H1 (cell line): ENCODE results near the gene C11orf71. TPM values are rescaled to one million over a fixed set of nuclear protein-coding genes. Genes with fewer than 3 reads are reported as not detected.

Experiments
- CTCF ChIA-PET: fragments of 300-600 bp; sonication (Branson Sonifier 250); formaldehyde crosslinking; loops from one replicate; lab custom pipeline; 2021; ENCODE audit not compliant: partially characterized antibody; lab: Charles Lee
- POLR2A ChIA-PET: fragments of 300-600 bp; sonication (Branson Sonifier 250); formaldehyde crosslinking; loops from one replicate; lab custom pipeline; 2021; ENCODE audit warnings: inconsistent platforms; ENCODE audit not compliant: partially characterized antibody; lab: Charles Lee
- DNase-seq, 2 experiments: peaks; one replicate each; pipeline versions ENCODE4 v3.0.0 to v3.0.0-alpha.2; 2010 to 2022; ENCODE audit warnings: low spot score in 2 of 2, low read depth in 1 of 2, mixed read lengths in 1 of 2
- FAIRE-seq: peaks from 2 replicates; lab custom pipeline; 2011; peaks lifted over from hg19 to GRCh38; lab: Jason Lieb, UNC
- H2AFZ ChIP-seq: 2 replicates; pipeline ENCODE4 v1.8.1; 2012; ENCODE audit warnings: low read length, inconsistent platforms
- H2AK5ac ChIP-seq: 2 replicates; pipeline ENCODE4 v1.6.1; 2013; ENCODE audit warnings: low read depth, low read length
- H2BK120ac ChIP-seq: replicated peaks from 2 replicates; pipeline ENCODE3; 2013; ENCODE audit warnings: low read depth, low read length, inconsistent platforms
- H2BK12ac ChIP-seq: 2 replicates; pipeline ENCODE4 v1.6.1; 2013; ENCODE audit warnings: low read depth, low read length
- H2BK15ac ChIP-seq: 2 replicates; pipeline ENCODE4 v1.6.1; 2013; ENCODE audit warnings: low read length
- H2BK20ac ChIP-seq: 2 replicates; pipeline ENCODE4 v1.6.1; 2013; ENCODE audit warnings: low read length
- H2BK5ac ChIP-seq: 2 replicates; pipeline ENCODE4 v1.6.1; 2013; ENCODE audit warnings: low read depth, low read length
- H3K14ac ChIP-seq: 2 replicates; pipeline ENCODE4 v1.6.1; 2013; ENCODE audit warnings: inconsistent platforms; ENCODE audit not compliant: insufficient read length
- H3K18ac ChIP-seq: 2 replicates; pipeline ENCODE4 v1.6.1; 2013; ENCODE audit warnings: low read length; ENCODE audit errors: extremely low read depth
- H3K23ac ChIP-seq: 2 replicates; pipeline ENCODE4 v1.6.1; 2013; ENCODE audit warnings: inconsistent platforms; ENCODE audit not compliant: insufficient read length
- H3K23me2 ChIP-seq: 2 replicates; pipeline ENCODE4 v1.6.1; 2013; ENCODE audit warnings: low read depth, low read length
- H3K27ac ChIP-seq: 2 replicates; pipeline ENCODE4 v1.6.1; 2011; ENCODE audit warnings: low read depth, low read length, inconsistent platforms
- H3K27me3 ChIP-seq, 4 experiments: replicated peaks in 1 of 4; 1 replicate in 1 of 4; 2 replicates in 3 of 4; pipeline versions ENCODE4 v1.6.1 to v1.8.1; 2011 to 2013; ENCODE audit warnings: low read length in 3 of 4, mild to moderate bottlenecking in 3 of 4, inconsistent platforms in 2 of 4, mixed read lengths in 2 of 4, moderate library complexity in 1 of 4; ENCODE audit not compliant: control insufficient read depth in 3 of 4, insufficient read depth in 3 of 4; ENCODE audit errors: extremely low read depth in 1 of 4
- H3K36me3 ChIP-seq, 4 experiments: 2 replicates each; pipeline versions ENCODE4 v1.6.1 to v1.8.1; 2011 to 2013; ENCODE audit warnings: mild to moderate bottlenecking in 4 of 4, low read length in 3 of 4, moderate library complexity in 2 of 4, control low read depth in 1 of 4, inconsistent platforms in 1 of 4; ENCODE audit not compliant: insufficient read depth in 4 of 4, control insufficient read depth in 2 of 4
- H3K4ac ChIP-seq: replicated peaks from 2 replicates; pipeline ENCODE3; 2013; ENCODE audit warnings: low read length, low read depth, mixed read lengths, inconsistent platforms; ENCODE audit not compliant: insufficient read length
- H3K4me1 ChIP-seq, 4 experiments: replicated peaks in 1 of 4; 1 replicate in 1 of 4; 2 replicates in 3 of 4; pipeline versions ENCODE4 v1.6.1 to v1.8.1; 2011 to 2013; ENCODE audit warnings: low read length in 3 of 4, inconsistent platforms in 2 of 4, mixed read lengths in 1 of 4; ENCODE audit not compliant: insufficient read depth in 4 of 4, control insufficient read depth in 3 of 4
- H3K4me2 ChIP-seq, 2 experiments: 2 replicates each; pipeline versions ENCODE4 v1.6.1 to v1.8.1; 2011 to 2013; ENCODE audit warnings: low read depth in 2 of 2, low read length in 2 of 2, control low read depth in 1 of 2, inconsistent platforms in 1 of 2, mild to moderate bottlenecking in 1 of 2; ENCODE audit not compliant: insufficient read depth in 1 of 2
- H3K4me3 ChIP-seq, 4 experiments: fragments of 200-600, 300-600 bp in 1 of 4; sonication (generic), shearing (Covaris generic), sonication (Bioruptor Twin) in 1 of 4; 2 replicates each; pipeline versions ENCODE4 v1.5.1 to v1.8.1; 2011 to 2016; ENCODE audit warnings: low read length in 4 of 4, low read depth in 3 of 4, control low read depth in 2 of 4, inconsistent platforms in 2 of 4, mild to moderate bottlenecking in 2 of 4, mixed read lengths in 1 of 4, moderate library complexity in 1 of 4; ENCODE audit not compliant: insufficient read depth in 2 of 4; ENCODE audit errors: extremely low read depth in 1 of 4
- H3K56ac ChIP-seq: replicated peaks from 2 replicates; pipeline ENCODE3; 2013; ENCODE audit warnings: low read depth, mild to moderate bottlenecking, mixed read lengths, low read length, inconsistent platforms; ENCODE audit not compliant: insufficient read length
- H3K79me1 ChIP-seq: 2 replicates; pipeline ENCODE4 v1.6.1; 2013; ENCODE audit warnings: low read depth, low read length, control low read depth
- H3K79me2 ChIP-seq, 2 experiments: 2 replicates each; pipeline versions ENCODE4 v1.6.1 to v1.8.1; 2012 to 2013; ENCODE audit warnings: low read length in 2 of 2, mild to moderate bottlenecking in 2 of 2, inconsistent platforms in 1 of 2; ENCODE audit not compliant: insufficient read depth in 2 of 2, control insufficient read depth in 1 of 2
- H3K9ac ChIP-seq, 4 experiments: replicated peaks in 1 of 4; 1 replicate in 1 of 4; 2 replicates in 3 of 4; pipeline versions ENCODE4 v1.6.1 to v1.8.1; 2011 to 2013; ENCODE audit warnings: low read depth in 3 of 4, low read length in 3 of 4, control low read depth in 2 of 4, mild to moderate bottlenecking in 2 of 4, moderate library complexity in 2 of 4, inconsistent platforms in 1 of 4; ENCODE audit errors: extremely low read depth in 1 of 4
- H3K9me3 ChIP-seq, 2 experiments: 2 replicates each; pipeline versions ENCODE4 v1.6.1 to v1.8.1; 2012 to 2013; ENCODE audit warnings: mild to moderate bottlenecking in 2 of 2, moderate library complexity in 2 of 2, control low read depth in 1 of 2, inconsistent platforms in 1 of 2, low read depth in 1 of 2, low read length in 1 of 2, mixed read lengths in 1 of 2; ENCODE audit not compliant: insufficient read depth in 2 of 2
- H4K20me1 ChIP-seq, 2 experiments: replicated peaks in 1 of 2; 2 replicates each; pipeline versions ENCODE3 to v1.8.1; 2011 to 2013; ENCODE audit warnings: inconsistent platforms in 2 of 2, low read length in 2 of 2, mild to moderate bottlenecking in 1 of 2; ENCODE audit not compliant: insufficient read depth in 2 of 2, control insufficient read depth in 1 of 2
- H4K5ac ChIP-seq: 2 replicates; pipeline ENCODE4 v1.6.1; 2013; ENCODE audit warnings: low read length, low read depth, mixed read lengths, inconsistent platforms; ENCODE audit not compliant: insufficient read length
- H4K8ac ChIP-seq: 2 replicates; pipeline ENCODE4 v1.8.0; 2013; ENCODE audit warnings: mild to moderate bottlenecking, moderate library complexity, low read length, inconsistent platforms; ENCODE audit not compliant: insufficient read depth; ENCODE audit errors: extremely low read depth
- H4K91ac ChIP-seq: replicated peaks from 2 replicates; pipeline ENCODE3; 2013; ENCODE audit warnings: low read length, mixed read lengths, inconsistent platforms; ENCODE audit not compliant: insufficient read length
- SAP30 ChIP-seq: fragments of 300-600 bp; sonication (generic); IDR thresholded peaks from 2 replicates; pipeline ENCODE4 v1.7.1; 2012; ENCODE audit warnings: low read length, moderate library complexity, mild to moderate bottlenecking, inconsistent platforms; ENCODE audit not compliant: insufficient read depth, insufficient replicate concordance
- WGBS, 2 experiments: shearing (Covaris generic) in 1 of 2; methylation state at CpG; one replicate each; pipeline versions ENCODE4 v1.1.6 to v1.1.7; 2013 to 2015; ENCODE audit warnings: low lambda C conversion rate in 2 of 2, mixed read lengths in 2 of 2, inconsistent platforms in 1 of 2, low coverage in 1 of 2, missing lambda C conversion rate in 1 of 2; ENCODE audit not compliant: insufficient replicate concordance in 2 of 2, insufficient coverage in 1 of 2, insufficient read length in 1 of 2; ENCODE audit errors: extremely low coverage in 1 of 2, missing lambda C conversion rate in 1 of 2; 5-methylcytosine and 5-hydroxymethylcytosine counted together
- polyA plus RNA-seq, 7 experiments: library from polyadenylated mRNA; depleted of rRNA in 3 of 7; stranded (reverse) in 5 of 7; unstranded in 2 of 7; fragments of >200 nt in 5 of 7; fragments of 200-250 nt in 2 of 7; gene quantifications; 1 replicate in 5 of 7; 2 replicates in 1 of 7; 4 replicates in 1 of 7; pipeline versions ENCODE4 v1.2.1 to v1.2.3, GENCODE V29; 2011 to 2013; ENCODE audit warnings: missing spikeins in 2 of 7, mixed read lengths in 2 of 7
- total RNA-seq: library from RNA; stranded (reverse); fragmentation: NEBNext Ultra II Directional; extraction: Animal tissue kit (Norgen Biotek cat#: 25700); gene quantifications from 2 replicates; pipeline ENCODE4 v1.2.1, GENCODE V29; 2021
- TF ChIP-seq, protein P1 (sequence below): IDR thresholded peaks from 2 replicates; pipeline ENCODE4 v1.6.1; 2011; ENCODE audit warnings: low read length, improper control_type of control experiment

The C11orf71 gene
- total and polyA plus RNA-seq, 2 of the 8 experiments (the other 6 are each of a cell fraction or from before 2014, with no cell fraction given): 5.4 to 8.7 TPM

DNA sequence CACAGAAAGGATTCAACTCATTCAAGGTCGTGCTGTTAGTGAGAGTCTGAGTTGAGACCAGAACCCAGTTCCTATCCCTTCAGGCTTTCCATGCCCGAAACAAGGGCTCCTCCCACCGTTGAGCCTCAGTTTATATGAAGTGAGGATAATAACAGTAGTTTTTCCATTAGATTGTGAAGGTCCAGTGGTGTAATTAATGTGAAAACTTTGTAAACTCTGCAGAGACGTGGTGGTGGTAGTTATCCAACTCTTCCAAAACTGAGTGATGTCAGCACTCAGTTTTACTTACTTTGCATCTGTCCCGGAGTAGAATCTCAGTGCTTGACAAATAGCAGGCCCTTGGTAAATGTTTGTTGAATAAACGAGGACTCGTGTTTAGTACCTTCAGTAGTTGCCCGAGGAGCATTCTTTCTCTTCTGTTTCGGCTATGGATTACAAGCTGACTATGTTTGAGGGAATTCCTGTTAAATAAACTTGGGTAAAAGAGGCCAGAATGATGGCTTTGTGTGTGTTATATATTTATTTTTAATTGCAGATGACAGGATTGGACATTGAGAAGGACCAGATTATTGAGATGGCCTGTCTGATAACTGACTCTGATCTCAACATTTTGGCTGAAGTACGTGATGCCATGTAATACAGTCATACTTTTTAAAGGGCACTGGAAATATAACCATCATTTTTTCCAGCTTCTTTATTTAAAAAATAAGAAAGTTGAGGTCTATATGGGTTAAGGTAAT, 40.0 kb upstream of the C11orf71 start:
- no peak overlapping the region for H3K14ac ChIP-seq
- CTCF ChIA-PET: interaction anchor here (0.8 kb wide), 1 partner anchor 12 kb away, joined by 3 read pairs; no protein-coding TSS in a partner anchor
- peaks cover 2 to 12% (median 7%) of the 10 kb centered on the region in 4 experiments; a peak in 6 of 7 replicates for H3K4me1 ChIP-seq
- no peak overlapping the region for H3K23ac ChIP-seq
- no peaks in the 10 kb centered on the region for H3K9me3 ChIP-seq
- no peak overlapping the region for H2BK20ac ChIP-seq
- FAIRE-seq (no peak), DNase-seq (no peak)
- peak overlapping the region; percentile 22 to 86 (median 62); a peak in 6 of 7 replicates for H3K9ac ChIP-seq
- H2AK5ac ChIP-seq: no peak overlapping the region
- peaks cover 0 to 14% (median 3%) of the 10 kb centered on the region in 4 experiments; a peak in 3 of 8 replicates for H3K36me3 ChIP-seq
- H4K8ac ChIP-seq: no peak overlapping the region
- H3K27ac ChIP-seq: peak overlapping the region; percentile 77; the same call in 1 of the 2 replicates
- H2AFZ ChIP-seq: peak overlapping the region; percentile 25; the same call in 1 of the 2 replicates
- POLR2A ChIA-PET: interaction anchor here (1.1 to 2.0 kb wide), 4 partner anchors 14 to 120 kb away, joined by 3 to 6 read pairs (median 4); no protein-coding TSS in a partner anchor
- H3K56ac ChIP-seq: no peak overlapping the region
- no peaks in the 10 kb centered on the region for H3K27me3 ChIP-seq
- peak overlapping the region; percentile 90 to 99 (median 96) for H3K4me3 ChIP-seq
- no peaks in the 10 kb centered on the region; the same call in 1 of the 2 replicates for H3K79me1 ChIP-seq
- 0 out of 2 replicates have a peak overlapping the region, but pooled peaks have one; percentile 90 for H2BK5ac ChIP-seq
- no peak overlapping the region for H4K5ac ChIP-seq
- H2BK15ac ChIP-seq: no peak overlapping the region
- peak overlapping the region; percentile 12; the same call in 1 of the 2 replicates for H3K18ac ChIP-seq
- H2BK12ac ChIP-seq: no peak overlapping the region
- peak; percentile 9 for TF ChIP-seq SAP30
- TF ChIP-seq, protein P1, sequence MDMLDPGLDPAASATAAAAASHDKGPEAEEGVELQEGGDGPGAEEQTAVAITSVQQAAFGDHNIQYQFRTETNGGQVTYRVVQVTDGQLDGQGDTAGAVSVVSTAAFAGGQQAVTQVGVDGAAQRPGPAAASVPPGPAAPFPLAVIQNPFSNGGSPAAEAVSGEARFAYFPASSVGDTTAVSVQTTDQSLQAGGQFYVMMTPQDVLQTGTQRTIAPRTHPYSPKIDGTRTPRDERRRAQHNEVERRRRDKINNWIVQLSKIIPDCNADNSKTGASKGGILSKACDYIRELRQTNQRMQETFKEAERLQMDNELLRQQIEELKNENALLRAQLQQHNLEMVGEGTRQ: no peak
- H4K20me1 ChIP-seq: peaks cover 2% of the 10 kb centered on the region in 2 experiments
- no peak overlapping the region for H4K91ac ChIP-seq
- peak overlapping the region; percentile 68 to 88 for H3K4me2 ChIP-seq
- no peak overlapping the region for H3K4ac ChIP-seq
- 24% methylated on average over 10 of the region's 10 CpGs; no CpG with 5 or more reads in 1 of the 2 experiments for WGBS, 2 experiments
- peaks cover 19 to 60% of the 10 kb centered on the region in 2 experiments; a peak in 3 of 4 replicates for H3K79me2 ChIP-seq
- no peak overlapping the region for H2BK120ac ChIP-seq
- H3K23me2 ChIP-seq: no peaks in the 10 kb centered on the region; the same call in 1 of the 2 replicates
